A673 (cell line): ENCODE results near the gene ZNF350. TPM values are rescaled to one million over a fixed set of nuclear protein-coding genes. Genes with fewer than 3 reads are reported as not detected.

Source experiments
- BruUV-seq: library from RNA; stranded (reverse); fragments of 400-500 nt; replicated peaks from 2 replicates; lab custom pipeline; 2021; lab: Mats Ljungman, UMichigan
- CTCF ChIA-PET: fragments of 300-600 bp; sonication (Branson Sonifier 250); formaldehyde crosslinking; loops from one replicate; lab custom pipeline; 2022; ENCODE audit warnings: antibody characterized with exemption; lab: Charles Lee
- POLR2A ChIA-PET: fragments of 300-600 bp; sonication (Branson Sonifier 250); formaldehyde crosslinking; loops from one replicate; lab custom pipeline; 2022; ENCODE audit warnings: antibody characterized with exemption; ENCODE audit not compliant: low non-redundant PET; lab: Charles Lee
- DNase-seq: peaks from one replicate; pipeline ENCODE4 v3.0.0-alpha.2; 2015; ENCODE audit warnings: low spot score
- H3K27ac ChIP-seq: fragments of 200-600 bp; sonication (generic); 2 replicates; pipeline ENCODE4 v1.5.1; 2016; ENCODE audit warnings: mixed run types, low read depth, mild to moderate bottlenecking, mixed read lengths, antibody characterized with exemption, low read length; ENCODE audit not compliant: poor library complexity, severe bottlenecking
- H3K27me3 ChIP-seq: fragments of 200-600 bp; sonication (generic); replicated peaks from 2 replicates; pipeline ENCODE4 v1.6.1; 2017; ENCODE audit warnings: mixed run types, low read depth, mild to moderate bottlenecking, mixed read lengths, antibody characterized with exemption, low read length; ENCODE audit not compliant: insufficient read depth, poor library complexity
- H3K36me3 ChIP-seq: fragments of 200-600 bp; sonication (generic); 2 replicates; pipeline ENCODE4 v1.6.1; 2016; ENCODE audit warnings: mixed run types, mild to moderate bottlenecking, mixed read lengths, antibody characterized with exemption, low read length; ENCODE audit not compliant: insufficient read depth, poor library complexity, severe bottlenecking
- H3K4me1 ChIP-seq: fragments of 200-600 bp; sonication (generic); 2 replicates; pipeline ENCODE4 v1.6.1; 2017; ENCODE audit warnings: mixed run types, mild to moderate bottlenecking, mixed read lengths, antibody characterized with exemption, low read length; ENCODE audit not compliant: insufficient read depth, poor library complexity, severe bottlenecking
- H3K4me3 ChIP-seq: fragments of 200-600 bp; sonication (generic); 2 replicates; pipeline ENCODE4 v1.5.1; 2016; ENCODE audit warnings: low read depth, mixed run types, mild to moderate bottlenecking, mixed read lengths, low read length; ENCODE audit not compliant: poor library complexity, severe bottlenecking
- H3K9me3 ChIP-seq: fragments of 200-600 bp; sonication (generic); 2 replicates; pipeline ENCODE4 v1.6.1; 2016; ENCODE audit warnings: mixed run types, low read depth, mild to moderate bottlenecking, mixed read lengths, antibody characterized with exemption, low read length; ENCODE audit not compliant: poor library complexity, severe bottlenecking
- CTCF ChIP-seq: fragments of 300-800, 200-600 bp; sonication (generic); conservative IDR thresholded peaks from 2 replicates; pipeline ENCODE4 v1.5.1; 2017; ENCODE audit warnings: low read depth, mild to moderate bottlenecking, antibody characterized with exemption, low read length, moderate library complexity, mixed read lengths
- EZH2 ChIP-seq: fragments of 200-600 bp; sonication (generic); IDR thresholded peaks from 2 replicates; pipeline ENCODE4 v1.6.1; 2017; ENCODE audit warnings: borderline replicate concordance, low read depth, mild to moderate bottlenecking, mixed read lengths, antibody characterized with exemption, low read length; ENCODE audit not compliant: poor library complexity, severe bottlenecking
- intact Hi-C: fragments of 100-400 bp; cut with micrococcal nuclease; formaldehyde crosslinking; loops from one replicate; pipeline ENCODE4 v1.10.0; 2022; ENCODE audit not compliant: unreplicated experiment
- total RNA-seq: library from RNA; stranded (reverse); gene quantifications from 2 replicates; pipeline ENCODE4 v1.2.3, GENCODE V29; 2021

The ZNF350 gene
- total RNA-seq, 1 experiment from 2014 or later, result 7.2 TPM

- H3K4me1 ChIP-seq, result no peaks in the 10 kb centered on the region
- H3K4me3 ChIP-seq, result peak overlapping the region; percentile 69
- H3K9me3 ChIP-seq, result peaks cover 29% of the 10 kb centered on the region
- no peaks in the 10 kb centered on the region for H3K27me3 ChIP-seq
- intact Hi-C loops, result no loop called here
- DNase-seq, result peak; percentile 10
- peaks cover 12% of the 10 kb centered on the region for H3K36me3 ChIP-seq
- CTCF ChIA-PET, result no interaction called here
- POLR2A ChIA-PET, result no interaction called here
- H3K27ac ChIP-seq, result peak overlapping the region; percentile 72
- BruUV-seq, result TSS peak; percentile 71
- no peak for TF ChIP-seq EZH2
- TF ChIP-seq CTCF, result no peak
Observed at GRCh38 chr19:52007451-52007805, 20.8 kb upstream of the ZNF350 start.

- peaks cover 86% of the 10 kb centered on the region for H3K9me3 ChIP-seq
- intact Hi-C loops, result no loop called here
- ChIA-PET CTCF (no interaction called here), POLR2A (no interaction called here)
- no TSS peak for BruUV-seq
- H3K4me3 ChIP-seq, result no peak overlapping the region
- H3K36me3 ChIP-seq, result peaks cover 45% of the 10 kb centered on the region
- TF ChIP-seq EZH2 (no peak), CTCF (no peak)
- no peaks in the 10 kb centered on the region for H3K4me1 ChIP-seq
- H3K27ac ChIP-seq, result no peak overlapping the region
- DNase-seq, result no peak
- no peaks in the 10 kb centered on the region for H3K27me3 ChIP-seq
Observed at GRCh38 chr19:51994048-51994644, 7.5 kb upstream of the ZNF350 start.

- ChIA-PET POLR2A (no interaction called here), CTCF (no interaction called here)
- no peak for DNase-seq
- peaks cover 37% of the 10 kb centered on the region for H3K36me3 ChIP-seq
- TF ChIP-seq EZH2 (no peak), CTCF (no peak)
- intact Hi-C loops, result no loop called here
- no peaks in the 10 kb centered on the region for H3K27me3 ChIP-seq
- H3K27ac ChIP-seq, result no peak overlapping the region
- H3K9me3 ChIP-seq, result peaks cover 89% of the 10 kb centered on the region
- H3K4me1 ChIP-seq, result no peaks in the 10 kb centered on the region
- H3K4me3 ChIP-seq, result no peak overlapping the region
- no TSS peak for BruUV-seq
Observed at GRCh38 chr19:51993422-51993821, 6.8 kb upstream of the ZNF350 start.
